Large intestine (tissue), 3 donors: ENCODE measurements around the gene SUSD6. TPM values are rescaled to one million over a fixed set of nuclear protein-coding genes. Genes with fewer than 3 reads are reported as not detected.
A peak's percentile ranks its signal among the peaks of the same experiment; 100 is the strongest.

ENCODE experiments used
- DNase-seq, 2 donors: peaks; one replicate each; pipeline versions ENCODE4 v3.0.0 to v3.0.0-alpha.2; 2013
- H3K27ac ChIP-seq: one replicate; pipeline ENCODE4 v1.5.1; 2013; ENCODE audit warnings: low read length
- H3K27me3 ChIP-seq: 2 replicates; pipeline ENCODE4 v1.6.1; 2013; ENCODE audit warnings: low read length; ENCODE audit not compliant: control insufficient read depth, insufficient read depth
- H3K36me3 ChIP-seq: 2 replicates; pipeline ENCODE4 v1.6.1; 2013; ENCODE audit warnings: low read length; ENCODE audit not compliant: control insufficient read depth, insufficient read depth
- H3K4me1 ChIP-seq: one replicate; pipeline ENCODE4 v1.6.1; 2013; ENCODE audit warnings: low read length; ENCODE audit not compliant: control insufficient read depth, insufficient read depth
- H3K4me3 ChIP-seq: one replicate; pipeline ENCODE4 v1.5.1; 2013; ENCODE audit warnings: low read length
- H3K9me3 ChIP-seq: one replicate; pipeline ENCODE4 v1.6.1; 2013; ENCODE audit warnings: mild to moderate bottlenecking, low read depth, low read length, moderate library complexity; ENCODE audit not compliant: control insufficient read depth
- WGBS: methylation state at CpG from one replicate; pipeline ENCODE4 v1.1.5; 2013; ENCODE audit warnings: low lambda C conversion rate; ENCODE audit not compliant: insufficient coverage; 5-methylcytosine and 5-hydroxymethylcytosine counted together
- polyA plus RNA-seq: library from polyadenylated mRNA; unstranded; fragments of 120-200 nt; gene quantifications from one replicate; pipeline ENCODE4 v1.2.1, GENCODE V29; 2013

The SUSD6 gene
- polyA plus RNA-seq, 1 donor = 40.4 TPM

GRCh38 chr14:69620211-69620611, 8.8 kb downstream of the SUSD6 start:
- Histone ChIP-seq H3K36me3 (no peaks in the 10 kb centered on the region), H3K4me1 (peaks cover 10% of the 10 kb centered on the region), H3K4me3 (no peak overlapping the region), H3K27me3 (no peaks in the 10 kb centered on the region), H3K27ac (no peak overlapping the region), H3K9me3 (no peaks in the 10 kb centered on the region)
- no CpG with 5 or more reads among the region's 5 CpGs for WGBS
- no peak for DNase-seq

DNA sequence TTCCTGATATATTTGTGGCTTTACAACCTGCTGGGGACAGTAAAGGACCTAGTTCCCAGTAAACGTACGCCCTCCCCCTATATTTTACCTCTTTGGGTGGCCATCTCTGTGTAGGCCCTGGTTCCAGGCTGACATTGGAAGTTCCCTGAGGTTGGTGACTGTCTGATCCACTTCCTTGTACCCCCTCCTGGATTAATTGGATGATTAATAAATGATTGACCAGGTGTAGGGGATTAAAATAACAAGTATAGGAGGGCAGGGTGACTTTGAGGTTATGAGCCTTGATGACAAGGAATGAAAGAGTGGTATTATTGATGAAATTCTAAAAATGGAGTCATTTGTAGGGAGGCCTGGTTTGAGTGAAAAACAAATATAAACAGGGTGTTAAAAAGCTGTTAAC, 9.6 kb downstream of the SUSD6 start:
- DNase-seq = no peak
- H3K9me3 ChIP-seq = no peaks in the 10 kb centered on the region
- peaks cover 7% of the 10 kb centered on the region for H3K4me1 ChIP-seq
- no peak overlapping the region for H3K27ac ChIP-seq
- WGBS = no CpG with 5 or more reads among the region's 2 CpGs
- no peaks in the 10 kb centered on the region for H3K27me3 ChIP-seq
- no peaks in the 10 kb centered on the region for H3K36me3 ChIP-seq
- no peak overlapping the region for H3K4me3 ChIP-seq

GRCh38 chr14:69624136-69624535, 12.7 kb downstream of the SUSD6 start:
- Histone ChIP-seq H3K9me3 (no peaks in the 10 kb centered on the region), H3K27ac (no peak overlapping the region), H3K36me3 (no peaks in the 10 kb centered on the region), H3K4me3 (no peak overlapping the region), H3K27me3 (no peaks in the 10 kb centered on the region), H3K4me1 (no peaks in the 10 kb centered on the region)
- no CpG with 5 or more reads among the region's 4 CpGs for WGBS
- DNase-seq = no peak

DNA sequence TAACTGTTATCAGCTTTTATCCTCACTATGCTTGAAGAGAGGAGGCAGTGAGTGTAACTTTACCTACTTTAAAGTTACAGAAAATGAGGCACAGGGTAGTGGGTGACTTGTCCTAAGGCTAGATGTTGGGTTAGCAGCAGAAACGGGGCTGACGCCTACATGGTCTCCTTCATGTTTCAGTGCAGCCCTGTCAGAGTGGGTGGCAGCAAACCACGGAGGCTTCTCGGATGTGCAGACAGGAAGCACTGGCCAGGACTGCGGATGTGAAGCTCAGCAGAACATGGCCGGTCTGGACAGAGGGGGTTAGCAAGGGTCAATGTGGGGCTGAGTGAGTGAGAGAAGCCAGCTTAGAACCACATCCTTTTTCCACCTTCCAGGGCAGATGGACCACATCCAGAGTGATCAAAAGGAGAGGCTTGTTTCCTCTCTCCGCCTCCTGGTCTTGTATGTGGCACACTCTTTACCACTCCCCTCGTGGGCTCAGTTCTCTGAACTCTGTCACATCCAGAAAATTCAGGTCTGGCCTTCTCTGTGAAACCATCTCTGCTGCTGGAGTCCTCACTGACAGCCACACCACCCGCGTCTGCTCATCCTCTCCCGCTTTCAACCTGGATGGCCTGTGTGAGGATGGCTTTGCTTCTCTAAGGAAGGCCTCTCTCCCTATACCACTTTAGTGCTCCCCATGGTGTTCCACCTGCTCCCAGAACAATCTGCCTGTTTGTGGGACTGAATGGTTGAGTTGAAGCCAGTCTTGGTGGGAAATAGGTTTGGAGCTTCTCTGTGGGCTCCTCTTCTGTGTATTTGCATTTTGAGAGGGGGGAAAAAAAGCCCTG, 14.1 kb downstream of the SUSD6 start:
- no CpG with 5 or more reads among the region's 11 CpGs for WGBS
- DNase-seq = peak in 1 of 2 donors; percentile 41
- Histone ChIP-seq H3K4me1 (no peaks in the 10 kb centered on the region), H3K27ac (no peak overlapping the region), H3K27me3 (no peaks in the 10 kb centered on the region), H3K9me3 (no peaks in the 10 kb centered on the region), H3K36me3 (no peaks in the 10 kb centered on the region), H3K4me3 (no peak overlapping the region)

GRCh38 chr14:69626132-69626500, 14.7 kb downstream of the SUSD6 start:
- no peak for DNase-seq
- H3K27ac ChIP-seq = no peak overlapping the region
- H3K36me3 ChIP-seq = no peaks in the 10 kb centered on the region
- H3K4me3 ChIP-seq = no peak overlapping the region
- no peaks in the 10 kb centered on the region for H3K4me1 ChIP-seq
- no peaks in the 10 kb centered on the region for H3K9me3 ChIP-seq
- H3K27me3 ChIP-seq = no peaks in the 10 kb centered on the region
- 80% methylated on average over 1 of the region's 5 CpGs for WGBS

DNA sequence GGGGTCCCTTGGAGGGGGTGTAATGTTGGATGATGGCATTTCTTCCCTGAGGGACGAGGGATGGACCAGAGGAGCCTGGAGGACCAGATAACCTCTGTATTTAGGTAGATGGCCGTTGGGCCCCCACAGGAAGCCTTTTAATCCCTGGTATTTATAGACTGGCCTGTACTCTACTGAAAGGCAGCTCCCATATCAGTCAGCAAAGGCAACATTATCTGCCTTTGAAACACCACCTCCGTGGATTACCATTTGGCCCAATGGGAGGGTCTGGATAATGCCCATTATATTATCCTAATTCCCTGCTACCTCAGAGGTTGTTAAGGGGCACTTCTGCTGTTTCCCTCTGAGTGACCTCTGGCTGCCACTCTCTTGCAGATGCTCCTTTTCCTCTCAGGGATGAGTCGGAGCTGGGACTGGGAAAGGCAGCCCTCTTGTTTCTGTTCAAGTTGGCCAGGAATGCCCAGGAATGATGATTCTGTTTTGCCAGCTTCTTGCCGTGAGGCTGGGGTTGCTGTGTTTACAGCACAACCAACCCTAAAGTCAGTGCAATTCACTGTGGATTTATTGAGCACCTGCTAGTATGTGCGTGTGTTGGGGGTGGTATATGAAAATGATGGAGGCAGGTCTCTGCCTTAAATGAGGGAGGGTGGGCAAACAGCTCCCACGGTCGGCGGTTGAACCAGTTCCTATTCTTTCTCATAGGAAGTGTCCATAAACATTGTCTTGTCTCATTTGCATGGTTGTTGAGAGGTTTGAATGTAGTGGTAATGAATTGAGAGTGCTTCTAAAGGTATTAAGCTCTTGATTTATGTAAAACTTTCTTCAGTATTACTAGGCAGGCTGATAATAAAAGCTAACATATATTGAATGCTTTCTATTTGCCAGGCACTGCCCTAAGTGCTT, 18.1 kb downstream of the SUSD6 start:
- Histone ChIP-seq H3K4me3 (no peak overlapping the region), H3K4me1 (peaks cover 21% of the 10 kb centered on the region), H3K9me3 (no peaks in the 10 kb centered on the region), H3K36me3 (no peaks in the 10 kb centered on the region), H3K27ac (no peak overlapping the region), H3K27me3 (no peaks in the 10 kb centered on the region)
- no peak for DNase-seq
- WGBS = no CpG with 5 or more reads among the region's 9 CpGs

GRCh38 chr14:69630360-69630759, 19.0 kb downstream of the SUSD6 start:
- 89% methylated on average over 1 of the region's 2 CpGs for WGBS
- H3K27ac ChIP-seq = no peak overlapping the region
- H3K36me3 ChIP-seq = no peaks in the 10 kb centered on the region
- H3K4me1 ChIP-seq = peaks cover 21% of the 10 kb centered on the region
- H3K4me3 ChIP-seq = no peak overlapping the region
- no peaks in the 10 kb centered on the region for H3K9me3 ChIP-seq
- no peaks in the 10 kb centered on the region for H3K27me3 ChIP-seq
- no peak for DNase-seq

- no peak for DNase-seq
- H3K36me3 ChIP-seq = no peaks in the 10 kb centered on the region
- no peaks in the 10 kb centered on the region for H3K9me3 ChIP-seq
- no peak overlapping the region for H3K4me3 ChIP-seq
- peaks cover 26% of the 10 kb centered on the region for H3K4me1 ChIP-seq
- no peak overlapping the region for H3K27ac ChIP-seq
- H3K27me3 ChIP-seq = no peaks in the 10 kb centered on the region
- WGBS = 80% methylated on average over 1 of the region's 4 CpGs
Observed at GRCh38 chr14:69631509-69631908, 20.1 kb downstream of the SUSD6 start.

GRCh38 chr14:69632164-69632563, 20.8 kb downstream of the SUSD6 start:
- Histone ChIP-seq H3K27me3 (no peaks in the 10 kb centered on the region), H3K9me3 (no peaks in the 10 kb centered on the region), H3K36me3 (no peaks in the 10 kb centered on the region), H3K4me3 (no peak overlapping the region), H3K27ac (peak overlapping the region; percentile 16), H3K4me1 (peaks cover 33% of the 10 kb centered on the region)
- DNase-seq = no peak
- no CpG with 5 or more reads among the region's 4 CpGs for WGBS

- peaks cover 38% of the 10 kb centered on the region for H3K4me1 ChIP-seq
- peak overlapping the region; percentile 41 for H3K27ac ChIP-seq
- H3K9me3 ChIP-seq = no peaks in the 10 kb centered on the region
- no peaks in the 10 kb centered on the region for H3K36me3 ChIP-seq
- H3K27me3 ChIP-seq = no peaks in the 10 kb centered on the region
- 50% methylated on average over 1 of the region's 6 CpGs for WGBS
- DNase-seq = no peak
- H3K4me3 ChIP-seq = no peak overlapping the region
Observed at GRCh38 chr14:69632593-69633151, 21.3 kb downstream of the SUSD6 start.
